ENCODE results near the gene CCM2L. TPM values are rescaled to one million over a fixed set of nuclear protein-coding genes. Genes with fewer than 3 reads are reported as not detected.

Gene CCM2L
- polyA plus RNA-seq, 3 donors = not detected

- H3K4me1 Mint-ChIP-seq = peaks cover 16% of the 10 kb centered on the region
- Histone ChIP-seq H3K27me3 (ENCODE audit: control insufficient read depth in 2 of 2, insufficient read depth in 2 of 2, low read length in 2 of 2) (peaks cover 47 to 78% of the 10 kb centered on the region in 2 donors), H3K4me1 (ENCODE audit: control insufficient read depth in 1 of 2, insufficient read depth in 2 of 2, low read length in 2 of 2) (peaks cover 12 to 16% of the 10 kb centered on the region in 2 donors)
Measured at GRCh38 chr20:32018269-32019155, 8.3 kb downstream of the CCM2L start.

More at GRCh38 chr20:32018269-32019155, 8.3 kb downstream of the CCM2L start:
- peak overlapping the region; percentile 80 for H2AFZ ChIP-seq (ENCODE audit: insufficient read depth, low read depth, low read length, poor library complexity, severe bottlenecking)
- Mint-ChIP-seq H3K27me3 (ENCODE audit: low read depth in 3 of 3) (peaks cover 63 to 85% (median 74%) of the 10 kb centered on the region in 3 donors), H3K4me3 (peak overlapping the region; percentile 86 to 96), H3K9me3 (peaks cover 0 to 17% (median 12%) of the 10 kb centered on the region in 7 donors), H3K27ac (peak overlapping the region in 4 of 7 donors; percentile 38 to 84 (median 68)), H3K36me3 (peaks cover 7 to 11% of the 10 kb centered on the region in 2 donors)
- H3K79me2 ChIP-seq (ENCODE audit: insufficient read depth, low read length) = no peaks in the 10 kb centered on the region
- TF ChIP-seq CTCF (IDR thresholded peaks at IDR 0.05) = no peak
- no peak for DNase-seq
- peak overlapping the region; percentile 89 for H3K4me2 ChIP-seq (replicated peaks; ENCODE audit: extremely low read depth, low read length, poor library complexity, severe bottlenecking)
- intact Hi-C loops (cut with micrococcal nuclease) = no loop called here
- WGBS (ENCODE audit: insufficient coverage) = under 1% methylated on average over 64 of the region's 67 CpGs
- H4K20me1 ChIP-seq (ENCODE audit: insufficient read depth, low read length) = no peaks in the 10 kb centered on the region
- H3K9me3 ChIP-seq (replicated peaks in 1 of 2; ENCODE audit: control insufficient read depth in 1 of 2, insufficient read depth in 1 of 2, low read length in 2 of 2) = peaks cover 0 to 14% of the 10 kb centered on the region in 2 donors
- H3K4me3 ChIP-seq (replicated peaks in 1 of 3; ENCODE audit: low read depth in 2 of 3, low read length in 3 of 3) = peak overlapping the region; percentile 54 to 78 (median 61)
- no peaks in the 10 kb centered on the region for H3K36me3 ChIP-seq (replicated peaks in 1 of 2; ENCODE audit: control insufficient read depth in 1 of 2, insufficient read depth in 2 of 2, low read length in 2 of 2)
- no peak overlapping the region for H3K27ac ChIP-seq (ENCODE audit: low read depth in 1 of 2, low read length in 2 of 2)
- peak overlapping the region; percentile 59 for H3K9ac ChIP-seq (ENCODE audit: insufficient read depth, low read length, poor library complexity, severe bottlenecking)

Measured in CD14-positive monocyte (primary cell).